GM21529 (cell line): ENCODE measurements around the gene POU2F1.

Experiments
- ATAC-seq: cut with Tn5 transposase; IDR thresholded peaks from one replicate; pipeline ENCODE4 v1.9.1; 2021; ENCODE audit not compliant: unreplicated experiment

Gene POU2F1

DNA sequence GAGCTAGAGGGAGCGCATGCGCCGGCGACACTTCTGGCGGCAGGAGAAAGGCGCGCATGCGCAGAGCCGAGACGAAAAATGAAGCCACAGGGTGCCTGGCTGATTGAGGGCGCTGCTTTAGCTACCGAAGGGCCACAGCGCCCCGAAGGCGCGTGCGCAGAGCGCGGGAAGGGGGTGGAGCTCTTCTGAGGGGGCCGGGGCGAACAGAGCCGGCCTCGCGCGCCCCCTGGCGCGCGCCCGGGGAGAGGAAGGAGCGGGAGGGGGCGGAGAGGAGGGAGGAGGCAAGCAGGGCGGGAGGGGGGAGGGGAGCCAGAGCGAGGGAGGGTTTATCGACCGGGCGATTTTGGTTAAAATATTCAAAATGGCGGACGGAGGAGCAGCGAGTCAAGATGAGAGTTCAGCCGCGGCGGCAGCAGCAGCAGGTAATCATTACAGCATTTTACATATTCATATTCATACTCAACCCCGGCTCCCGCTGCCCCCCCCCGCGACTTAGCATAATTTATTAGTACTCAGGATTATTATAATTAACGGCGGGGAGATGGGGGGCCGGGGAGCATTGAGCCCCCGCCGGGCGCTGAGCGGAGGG is at the start of gene POU2F1:
POU2F1 (plus strand) TSS at position 350 of the 589 bp plus-strand sequence; CDS start at position 362, 12 bp downstream.
- ATAC-seq, result peak; percentile 57

DNA sequence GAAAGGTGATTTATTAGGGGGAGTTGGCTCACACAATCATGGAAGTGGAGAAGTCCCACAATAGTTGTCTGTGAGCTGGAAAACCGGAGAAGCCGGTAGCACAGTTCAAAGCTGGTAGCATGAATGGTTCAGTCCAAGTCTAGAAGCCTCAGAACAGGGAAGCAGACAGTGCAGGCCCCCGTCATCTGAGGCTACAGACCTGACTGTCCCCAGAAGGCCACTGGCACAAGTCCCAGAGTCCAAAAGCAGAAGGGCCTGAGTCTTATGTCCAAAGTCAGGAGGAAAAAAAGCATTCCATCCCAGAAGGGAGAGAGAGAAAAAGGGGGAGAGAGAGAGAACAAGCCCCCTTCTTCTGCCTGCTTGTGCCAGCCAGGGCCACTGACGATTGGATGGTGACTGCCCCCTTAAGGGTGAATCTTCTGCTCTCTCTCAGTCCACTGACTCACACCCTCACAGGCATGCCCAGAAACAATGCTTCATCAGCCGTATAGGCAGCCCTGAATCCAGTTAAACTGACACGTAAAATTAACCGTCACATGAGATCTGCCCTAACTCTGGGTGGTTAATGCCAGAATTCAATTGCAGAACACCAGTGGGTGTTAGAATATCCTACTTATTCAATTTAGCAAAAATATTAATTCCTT is 49.3 kb upstream of the POU2F1 start:
- ATAC-seq, result no peak

DNA sequence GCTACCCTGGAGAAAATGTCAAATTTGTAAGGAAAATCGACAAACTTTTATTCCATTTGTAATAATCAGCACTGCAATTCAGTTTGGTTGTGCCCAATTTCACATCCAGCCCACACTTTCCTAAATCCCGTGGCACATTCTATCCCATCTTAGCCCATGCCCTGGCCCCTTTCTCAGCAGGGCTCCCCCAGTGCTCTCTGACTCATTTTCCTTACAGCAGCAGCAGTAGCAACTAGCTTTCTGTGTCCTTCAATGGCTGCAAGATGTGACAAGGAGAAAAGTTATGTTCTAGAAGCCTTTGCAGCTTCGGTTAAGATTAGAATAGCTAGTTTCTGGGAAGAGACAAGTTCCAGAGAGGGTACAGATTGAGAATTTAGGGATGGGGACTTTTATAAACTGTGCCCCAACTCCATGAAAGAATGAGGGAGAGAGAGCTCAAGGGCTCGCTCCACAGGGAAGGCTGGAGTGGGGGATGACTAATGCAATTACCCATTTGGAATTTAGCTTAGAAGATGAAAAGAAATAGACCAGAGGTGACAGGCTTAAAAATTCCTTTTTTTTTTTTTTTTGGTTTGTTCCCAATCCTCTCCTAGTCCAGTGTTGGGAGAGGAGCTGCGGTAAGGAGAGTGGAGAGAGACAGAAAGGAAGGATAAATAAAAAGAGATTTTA is 47.0 kb upstream of the POU2F1 start:
- ATAC-seq, result no peak

DNA sequence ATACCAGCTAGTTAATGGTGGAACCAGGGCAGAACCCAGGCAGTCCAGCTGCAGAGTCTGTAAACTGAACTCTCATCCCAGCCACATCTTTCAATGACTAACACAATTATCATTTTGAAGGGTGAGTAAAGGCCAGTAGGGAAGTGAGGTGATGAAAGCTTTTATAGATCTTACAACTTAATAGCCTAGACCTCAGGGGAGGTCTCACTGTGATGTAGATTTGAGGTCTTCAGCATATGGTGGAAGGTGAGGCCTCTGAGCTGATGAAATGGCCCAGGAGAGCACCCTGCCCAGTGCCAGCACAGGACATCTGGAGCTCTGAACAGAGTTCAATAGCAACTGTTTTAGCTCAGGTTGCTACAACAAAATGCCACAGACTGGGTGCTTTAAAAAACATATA is 44.8 kb upstream of the POU2F1 start:
- ATAC-seq, result no peak

DNA sequence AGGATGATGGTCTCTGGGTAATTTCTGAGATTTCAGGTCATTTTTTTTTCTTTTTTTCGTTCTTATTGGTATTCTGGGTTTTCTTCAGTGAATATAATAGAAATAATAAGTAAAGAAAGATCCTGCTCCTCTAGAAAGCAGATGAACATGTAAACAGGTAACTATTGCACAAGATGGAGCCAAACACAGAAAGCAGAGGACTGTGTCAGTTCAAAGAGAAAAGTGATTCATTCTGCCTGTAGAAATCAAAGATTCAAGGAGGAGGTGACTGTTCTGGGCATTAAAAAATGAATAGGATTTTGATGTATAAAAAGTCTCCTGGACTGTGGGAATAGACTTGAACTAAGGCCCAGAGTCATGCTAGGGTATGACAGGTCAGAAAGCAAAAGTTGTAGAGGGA is 41.9 kb upstream of the POU2F1 start:
- ATAC-seq, result no peak

DNA sequence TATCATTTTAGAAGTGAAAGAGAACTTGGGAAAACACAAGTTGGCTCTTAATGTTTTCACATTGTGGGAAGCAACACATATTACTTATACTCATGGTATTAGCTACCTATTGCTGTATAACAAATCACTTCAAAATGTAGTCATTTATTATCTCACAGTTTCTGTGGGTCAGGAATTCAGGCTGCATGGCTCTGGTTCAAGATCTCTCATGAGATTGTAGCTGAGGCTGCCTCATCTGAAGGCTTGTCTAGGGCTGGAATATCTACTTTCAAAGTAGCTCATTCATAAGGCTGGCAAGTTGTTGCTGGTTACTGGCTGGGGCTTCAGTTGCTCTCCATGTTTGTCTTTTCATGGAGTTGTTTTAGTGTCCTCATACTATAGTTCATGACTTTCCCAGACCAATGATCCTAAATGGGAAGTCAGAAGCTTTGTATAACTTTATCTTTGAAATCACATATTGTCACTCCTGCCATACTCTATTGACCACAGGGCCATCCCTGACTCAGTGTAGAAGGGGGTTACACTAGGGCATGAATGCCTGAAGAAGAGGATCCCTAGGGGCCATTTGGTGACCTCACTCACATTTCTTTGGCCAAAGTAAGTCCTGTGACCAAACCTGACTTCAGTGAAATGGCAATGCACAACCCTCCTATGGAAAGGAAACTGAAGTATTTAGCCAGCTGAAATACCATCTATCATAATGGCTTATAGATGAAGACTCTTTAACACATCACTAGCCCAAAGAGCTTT is 37.9 kb upstream of the POU2F1 start:
- ATAC-seq, result no peak

DNA sequence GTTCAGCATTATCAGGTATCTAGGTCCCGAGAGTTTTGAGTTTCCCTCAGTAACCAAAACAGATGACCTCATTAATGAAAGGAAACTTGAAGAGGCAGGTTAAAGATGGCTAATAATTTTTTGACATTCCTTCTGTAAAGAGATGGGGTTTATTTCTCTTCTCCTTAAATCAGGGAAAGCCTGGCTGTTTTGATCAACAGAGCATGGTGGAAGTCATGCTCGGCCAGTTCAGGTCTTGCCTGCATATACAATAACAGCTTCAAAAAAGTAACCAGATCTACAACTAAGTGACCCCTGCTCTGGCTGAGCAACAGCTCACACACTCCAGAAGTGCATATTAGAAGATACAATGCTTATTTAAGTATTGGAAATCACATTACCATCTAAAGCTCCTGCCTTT is 36.6 kb upstream of the POU2F1 start:
- ATAC-seq, result no peak

DNA sequence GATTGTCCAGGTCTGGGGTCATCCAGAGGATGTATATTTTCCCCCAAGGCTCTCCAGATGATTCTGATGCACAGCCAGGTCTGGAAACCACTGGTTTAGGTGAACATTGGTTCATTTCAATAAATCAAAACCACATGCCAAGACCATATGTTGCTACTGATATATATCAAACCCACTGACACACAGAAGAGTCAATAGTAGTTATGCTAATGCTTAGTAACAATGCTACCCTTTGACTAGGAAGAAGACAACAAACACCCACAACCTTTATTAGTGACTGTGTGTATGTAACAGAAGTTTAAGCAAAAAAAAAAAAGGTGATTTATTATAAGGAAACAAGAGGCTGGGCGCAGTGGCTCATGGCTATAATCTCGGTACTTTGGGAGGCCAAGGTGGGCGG is 35.6 kb upstream of the POU2F1 start:
- ATAC-seq, result no peak

DNA sequence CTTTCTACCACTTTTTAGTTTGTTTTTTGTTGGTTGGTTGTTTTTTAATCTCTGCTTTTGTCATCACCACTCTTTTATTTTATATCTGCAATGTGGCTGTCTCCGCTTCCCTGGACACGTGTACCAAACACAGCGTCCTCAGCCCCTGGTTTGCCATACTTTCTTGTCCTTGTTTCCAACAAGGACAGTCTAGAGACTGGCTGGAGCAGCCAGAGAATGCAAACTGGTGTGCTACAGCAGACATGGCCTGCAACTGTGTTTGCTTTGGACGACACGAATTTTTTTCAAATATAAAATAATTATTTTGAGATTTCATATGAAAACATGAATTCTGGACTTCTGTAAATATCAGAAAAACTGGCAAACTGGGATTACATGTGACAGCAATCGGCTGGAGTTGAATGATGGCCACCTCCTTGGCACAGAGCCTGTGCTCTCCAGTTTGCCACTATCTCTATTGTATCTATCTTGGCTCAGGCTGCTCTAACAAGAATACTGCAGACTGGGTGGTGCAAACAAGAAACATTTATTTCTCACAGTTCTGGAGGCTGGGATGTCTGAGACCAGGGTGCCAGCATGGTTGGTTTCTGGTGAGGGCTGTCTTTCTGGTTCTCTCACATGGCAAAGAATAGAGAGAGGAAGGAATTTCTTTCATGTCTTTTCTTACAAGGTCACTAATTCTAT is 34.6 kb upstream of the POU2F1 start:
- ATAC-seq, result no peak

DNA sequence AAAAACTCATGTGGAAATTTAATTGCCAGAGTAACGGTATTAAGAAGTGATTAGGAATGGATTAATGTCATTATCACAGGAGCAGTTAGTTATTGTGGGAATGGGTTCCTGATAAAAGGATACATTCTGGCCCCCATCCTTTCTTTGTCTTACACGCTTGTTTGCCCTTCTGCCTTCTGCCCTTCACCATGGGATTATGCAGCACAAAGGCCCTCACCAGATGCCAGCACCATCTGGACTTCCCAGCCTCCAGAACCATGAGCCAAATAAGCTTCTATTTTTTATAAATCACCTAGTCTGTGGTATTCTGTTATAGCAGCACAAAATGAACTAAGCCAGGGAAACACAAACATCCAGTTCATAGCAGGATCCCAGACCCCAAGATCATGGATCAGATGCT is 33.9 kb upstream of the POU2F1 start:
- ATAC-seq, result no peak

DNA sequence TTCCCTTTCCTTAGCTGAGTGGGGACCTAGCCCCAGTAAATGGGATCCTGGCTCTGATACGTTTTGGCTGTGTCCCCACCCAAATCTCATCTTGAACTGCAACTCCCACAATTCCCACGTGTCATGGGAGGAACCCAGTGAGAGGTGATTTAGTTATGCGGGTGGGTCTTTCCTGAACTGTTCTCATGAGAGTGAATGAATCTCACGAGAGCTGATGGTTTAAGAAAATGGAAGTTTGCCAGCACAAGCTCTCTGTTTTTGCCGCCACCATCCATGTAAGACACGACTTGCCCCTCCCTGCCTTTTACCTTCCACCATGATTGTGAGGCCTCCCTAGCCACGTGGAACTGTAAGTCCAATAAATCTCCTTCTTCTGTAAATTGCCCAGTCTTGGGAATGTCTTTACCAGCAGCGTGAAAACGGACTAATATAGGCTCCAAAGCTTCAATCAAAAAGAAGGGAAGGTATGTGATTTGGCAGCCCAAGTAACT is 29.9 kb upstream of the POU2F1 start:
- no peak for ATAC-seq

DNA sequence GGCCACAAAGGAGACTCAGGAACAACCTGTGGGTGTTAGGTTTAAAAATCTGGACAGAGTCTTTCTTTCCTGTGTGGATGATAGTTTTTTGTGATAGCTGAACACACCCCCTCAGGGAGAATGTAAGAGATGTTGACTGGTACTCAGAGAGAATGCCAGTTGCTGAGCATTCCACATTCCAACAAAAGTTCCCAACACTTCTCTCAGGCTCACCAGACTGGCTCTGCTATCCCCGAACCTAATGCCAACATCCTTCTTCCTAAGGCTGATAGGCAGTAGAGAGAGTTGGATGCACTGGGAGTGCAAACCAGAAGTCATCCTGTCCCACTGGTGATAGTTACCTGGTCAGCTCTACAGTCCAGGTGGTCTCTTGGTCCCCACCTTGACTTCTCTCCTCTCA is 28.7 kb upstream of the POU2F1 start:
- ATAC-seq, result no peak

DNA sequence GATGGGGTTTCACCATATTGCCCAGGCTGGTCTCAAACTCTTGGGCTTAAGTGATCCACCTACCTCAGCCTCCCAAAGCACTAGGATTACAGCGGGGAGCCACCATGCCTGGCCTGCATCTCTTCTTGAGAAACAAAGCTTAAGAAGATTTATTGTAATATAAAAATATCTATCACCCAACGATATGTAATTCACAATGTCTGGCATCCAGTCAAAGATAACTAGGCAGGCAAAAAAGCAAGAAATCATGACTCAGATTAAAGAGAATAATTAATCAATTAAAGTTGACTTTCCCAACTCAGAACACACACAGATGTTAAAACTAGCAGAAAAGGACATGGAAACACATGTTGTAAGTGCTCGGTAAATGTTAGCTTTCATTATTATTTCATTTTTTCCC is 26.5 kb upstream of the POU2F1 start:
- no peak for ATAC-seq

DNA sequence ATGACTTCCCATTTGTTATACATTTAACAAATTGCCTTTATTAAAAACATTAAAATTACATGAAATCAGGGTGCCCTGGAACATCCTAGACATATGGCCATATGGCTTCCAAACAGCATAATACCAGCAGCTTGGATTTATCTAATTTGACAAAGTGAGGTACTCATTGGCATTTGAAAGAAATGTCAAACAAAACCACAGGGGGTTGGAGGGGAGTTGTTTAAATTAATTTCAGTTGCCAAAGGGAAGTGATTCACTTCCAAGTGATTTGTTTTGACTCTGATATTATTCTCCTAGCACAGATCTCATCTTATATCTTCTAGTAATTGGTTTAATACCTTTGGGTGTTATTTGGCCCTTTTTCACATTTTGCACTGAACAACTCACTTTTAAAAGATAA is 24.5 kb upstream of the POU2F1 start:
- ATAC-seq, result no peak

DNA sequence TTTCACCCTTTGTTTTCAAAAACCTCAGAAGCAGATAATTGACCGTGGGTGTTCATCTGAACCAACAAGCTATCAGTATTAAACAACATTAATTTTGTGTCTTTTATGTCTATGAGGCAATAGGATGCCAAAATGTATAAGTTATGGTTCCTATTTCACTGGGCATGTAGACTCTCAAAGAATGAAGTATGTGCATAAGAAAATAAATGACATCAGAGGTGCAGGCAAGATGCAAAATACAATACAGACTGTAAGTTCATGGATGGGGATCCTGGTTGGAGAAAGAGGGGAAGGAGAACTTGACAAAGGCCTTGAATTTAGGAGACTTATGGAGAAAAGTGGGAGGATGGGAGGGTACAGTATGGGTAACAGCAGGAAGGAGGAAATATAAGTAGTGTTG is 23.4 kb upstream of the POU2F1 start:
- no peak for ATAC-seq

DNA sequence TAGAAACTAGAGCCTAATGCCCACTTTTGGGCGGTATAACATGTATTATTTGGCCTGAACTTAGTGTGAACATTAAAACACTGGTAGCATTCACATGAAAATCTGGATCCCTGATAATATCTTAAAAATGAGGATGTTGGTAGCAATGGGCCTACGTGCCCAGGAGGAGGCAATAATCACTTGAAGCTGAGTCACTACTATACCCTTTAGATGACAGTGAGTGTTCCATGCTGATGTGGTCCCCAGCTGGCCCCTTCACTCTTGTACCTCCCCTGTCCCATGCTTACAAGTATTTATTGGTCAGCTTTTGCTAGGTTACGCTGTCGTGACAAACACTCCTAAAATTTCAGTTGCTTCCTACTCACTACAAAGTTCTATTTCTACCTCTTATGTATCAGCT is 23.0 kb upstream of the POU2F1 start:
- ATAC-seq, result no peak

DNA sequence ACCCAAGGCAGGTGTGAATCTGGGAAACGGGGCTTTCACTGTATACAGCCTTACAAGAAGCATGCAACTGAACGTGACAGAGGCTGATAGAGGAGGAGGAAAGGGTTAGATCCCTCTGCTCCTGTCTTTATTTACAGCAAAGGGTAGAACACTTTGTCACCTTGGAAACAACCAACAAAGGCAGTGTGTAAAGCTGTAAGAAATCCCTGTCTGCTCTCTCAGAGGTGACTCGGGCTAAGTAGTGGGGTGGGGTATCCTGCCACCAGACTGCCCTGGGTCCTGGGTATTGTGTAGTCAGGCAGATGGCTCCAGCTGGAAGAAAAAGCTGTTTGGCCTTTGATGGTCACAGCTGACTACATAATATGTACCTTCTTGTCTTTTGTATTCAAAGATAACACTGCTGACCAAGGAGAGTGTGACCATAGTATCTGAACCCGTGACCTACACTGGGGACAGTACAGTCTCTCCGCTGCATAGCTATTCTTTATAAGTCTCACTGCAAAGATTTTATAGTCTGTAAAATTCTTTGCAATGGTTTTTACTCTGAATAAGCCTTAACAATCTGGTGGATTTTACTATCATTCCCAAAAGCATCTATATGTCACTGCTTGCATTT is 22.1 kb upstream of the POU2F1 start:
- ATAC-seq, result no peak

DNA sequence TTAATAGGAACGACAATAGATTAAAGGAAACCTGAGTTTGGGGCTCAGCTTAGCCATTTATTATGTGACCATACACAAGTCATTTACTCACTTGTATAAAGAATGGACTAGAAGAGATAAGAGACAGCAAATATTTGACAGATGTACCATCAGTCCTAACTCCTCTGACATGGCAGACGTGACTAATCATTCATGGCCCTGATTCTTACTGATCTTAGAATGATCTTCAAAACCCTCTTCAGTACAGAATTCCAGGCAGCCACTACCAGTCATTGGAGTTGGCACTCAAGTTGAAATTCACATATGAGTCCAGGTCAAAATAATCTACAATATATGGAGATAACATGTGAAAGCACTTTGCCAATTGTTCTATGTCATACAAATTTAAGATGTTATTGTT is 21.0 kb upstream of the POU2F1 start:
- ATAC-seq, result no peak

DNA sequence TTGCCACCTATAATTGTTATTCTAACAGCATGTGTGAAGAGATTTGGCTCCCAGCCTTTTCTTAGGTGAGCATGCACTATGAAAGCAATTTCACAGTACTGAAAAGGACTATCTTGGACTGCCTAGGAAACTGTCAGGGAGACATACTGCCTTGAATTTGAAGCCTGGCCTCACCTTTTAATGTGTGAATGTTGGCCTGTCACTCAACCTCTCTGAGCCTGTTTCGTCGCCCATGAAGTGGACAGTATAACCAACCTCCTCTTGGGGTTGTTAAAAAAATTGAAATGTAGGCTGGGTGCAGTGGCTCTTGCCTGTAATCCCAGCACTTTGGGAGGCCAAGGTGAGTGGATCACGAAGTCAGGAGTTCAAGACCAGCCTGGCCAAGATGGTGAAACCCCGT is 20.4 kb upstream of the POU2F1 start:
- no peak for ATAC-seq

DNA sequence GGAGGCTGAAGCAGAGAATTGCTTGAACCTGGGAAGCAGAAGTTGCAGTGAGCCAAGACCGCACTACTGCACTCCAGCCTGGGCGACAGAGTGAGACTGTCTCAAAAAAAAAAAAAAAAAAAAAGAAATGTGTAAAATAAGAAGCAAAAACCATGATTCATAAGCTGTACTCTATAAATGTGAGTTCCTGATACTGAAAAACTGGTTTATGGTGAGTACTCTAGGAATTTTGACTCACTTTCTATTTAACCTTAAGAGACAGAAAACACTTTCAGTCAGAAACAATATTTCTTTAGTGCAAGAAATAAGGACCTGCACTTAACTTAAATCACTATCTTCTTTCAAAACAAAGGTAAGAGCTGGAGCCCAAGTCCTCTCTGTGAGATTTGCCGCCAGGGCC is 19.9 kb upstream of the POU2F1 start:
- ATAC-seq, result no peak

DNA sequence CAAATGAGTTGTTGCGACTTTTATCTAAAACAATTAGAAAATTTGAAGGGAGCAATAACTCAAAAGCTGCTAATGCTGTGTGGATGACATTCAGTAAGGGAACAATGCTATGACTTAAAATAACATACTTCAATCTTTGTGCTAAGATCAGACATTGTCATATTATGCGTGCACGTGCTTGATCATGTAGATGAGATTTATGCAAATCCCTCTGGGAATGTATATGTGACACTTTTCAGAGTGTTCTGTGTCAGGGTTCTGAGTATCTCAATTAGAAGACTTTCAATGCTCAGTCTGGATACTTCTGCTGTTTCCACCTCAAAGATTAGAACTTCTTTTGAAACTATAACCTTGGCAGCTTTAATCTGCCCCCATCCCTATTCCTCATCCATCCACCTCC is 18.6 kb upstream of the POU2F1 start:
- no peak for ATAC-seq
